Measurements from ENCODE around the gene PCCA. TPM values are rescaled to one million over a fixed set of nuclear protein-coding genes. Genes with fewer than 3 reads are reported as not detected.

The PCCA gene
- total RNA-seq, 1 experiment from 2014 or later: 16.1 TPM

DNA sequence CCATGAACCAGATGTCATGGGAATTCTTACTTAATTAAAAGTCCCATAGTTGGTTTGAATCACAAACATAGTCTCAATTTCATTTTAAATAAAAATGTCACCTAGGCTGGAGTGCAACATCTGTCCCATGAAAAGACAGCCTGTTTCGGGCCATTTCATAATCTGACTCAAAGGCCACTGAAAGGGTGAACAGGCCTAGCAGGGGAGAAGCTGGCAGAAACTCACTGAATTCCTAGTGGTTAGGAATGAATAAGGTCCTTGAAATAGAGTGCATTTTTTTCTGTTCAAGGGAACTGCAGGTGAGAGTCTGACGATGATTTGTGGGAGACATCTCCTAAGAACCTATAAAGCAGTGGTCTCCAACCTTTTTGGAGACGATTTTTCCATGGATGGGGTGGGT, 44.0 kb upstream of the PCCA start:
- Histone ChIP-seq H3K27me3 (ENCODE audit: insufficient read depth, low read depth) (no peaks in the 10 kb centered on the region), H3K9me3 (ENCODE audit: insufficient read depth, low read depth) (no peaks in the 10 kb centered on the region), H3K4me1 (replicated peaks; ENCODE audit: insufficient read depth) (no peaks in the 10 kb centered on the region), H3F3A (ENCODE audit: insufficient read depth, low read depth) (no peaks in the 10 kb centered on the region), H3K79me2 (ENCODE audit: low read depth) (no peaks in the 10 kb centered on the region), H2AFZ (no peak overlapping the region), H3K9me2 (ENCODE audit: insufficient read depth) (no peaks in the 10 kb centered on the region), H3K4me2 (no peak overlapping the region), H3K36me3 (ENCODE audit: low read depth) (no peaks in the 10 kb centered on the region), H3K27ac (no peak overlapping the region), H4K20me1 (ENCODE audit: insufficient read depth) (no peaks in the 10 kb centered on the region), H3K4me3 (no peak overlapping the region)
- TF ChIP-seq EZH2 (IDR thresholded peaks at IDR 0.05; ENCODE audit: low read depth): no peak
- TF ChIP-seq, protein P1, sequence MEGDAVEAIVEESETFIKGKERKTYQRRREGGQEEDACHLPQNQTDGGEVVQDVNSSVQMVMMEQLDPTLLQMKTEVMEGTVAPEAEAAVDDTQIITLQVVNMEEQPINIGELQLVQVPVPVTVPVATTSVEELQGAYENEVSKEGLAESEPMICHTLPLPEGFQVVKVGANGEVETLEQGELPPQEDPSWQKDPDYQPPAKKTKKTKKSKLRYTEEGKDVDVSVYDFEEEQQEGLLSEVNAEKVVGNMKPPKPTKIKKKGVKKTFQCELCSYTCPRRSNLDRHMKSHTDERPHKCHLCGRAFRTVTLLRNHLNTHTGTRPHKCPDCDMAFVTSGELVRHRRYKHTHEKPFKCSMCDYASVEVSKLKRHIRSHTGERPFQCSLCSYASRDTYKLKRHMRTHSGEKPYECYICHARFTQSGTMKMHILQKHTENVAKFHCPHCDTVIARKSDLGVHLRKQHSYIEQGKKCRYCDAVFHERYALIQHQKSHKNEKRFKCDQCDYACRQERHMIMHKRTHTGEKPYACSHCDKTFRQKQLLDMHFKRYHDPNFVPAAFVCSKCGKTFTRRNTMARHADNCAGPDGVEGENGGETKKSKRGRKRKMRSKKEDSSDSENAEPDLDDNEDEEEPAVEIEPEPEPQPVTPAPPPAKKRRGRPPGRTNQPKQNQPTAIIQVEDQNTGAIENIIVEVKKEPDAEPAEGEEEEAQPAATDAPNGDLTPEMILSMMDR (conservative IDR thresholded peaks at IDR 0.05): no peak
- intact Hi-C loops (cut with micrococcal nuclease; ENCODE audit: unreplicated experiment): no loop called here
- DNase-seq: no peak
- ChIA-PET CTCF (no interaction called here), POLR2A (ENCODE audit: unreplicated experiment) (no interaction called here)
- BruUV-seq (replicated peaks): no TSS peak

DNA sequence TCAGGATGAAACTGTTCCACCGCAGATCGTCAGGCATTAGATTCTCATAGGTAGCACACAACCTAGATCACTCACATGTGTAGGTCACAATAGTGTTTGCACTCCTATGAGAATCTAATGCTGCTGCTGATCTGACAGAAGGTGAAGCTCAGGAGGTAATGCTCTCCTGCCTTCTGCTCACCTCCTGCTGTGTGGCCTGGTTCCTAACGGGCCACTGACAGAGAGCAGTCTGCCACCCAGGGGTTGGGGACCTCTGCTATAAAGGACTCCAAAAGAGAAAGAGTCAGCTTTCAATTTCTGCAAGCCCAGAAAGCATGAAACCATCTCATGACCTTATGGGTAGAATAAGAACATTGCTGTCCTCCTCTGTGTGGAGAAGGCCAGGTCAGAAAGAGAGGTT, 43.5 kb upstream of the PCCA start:
- TF ChIP-seq, protein P1 (conservative IDR thresholded peaks at IDR 0.05): no peak
- TF ChIP-seq EZH2 (IDR thresholded peaks at IDR 0.05; ENCODE audit: low read depth): no peak
- BruUV-seq (replicated peaks): no TSS peak
- H3F3A ChIP-seq (ENCODE audit: insufficient read depth, low read depth): no peaks in the 10 kb centered on the region

DNA sequence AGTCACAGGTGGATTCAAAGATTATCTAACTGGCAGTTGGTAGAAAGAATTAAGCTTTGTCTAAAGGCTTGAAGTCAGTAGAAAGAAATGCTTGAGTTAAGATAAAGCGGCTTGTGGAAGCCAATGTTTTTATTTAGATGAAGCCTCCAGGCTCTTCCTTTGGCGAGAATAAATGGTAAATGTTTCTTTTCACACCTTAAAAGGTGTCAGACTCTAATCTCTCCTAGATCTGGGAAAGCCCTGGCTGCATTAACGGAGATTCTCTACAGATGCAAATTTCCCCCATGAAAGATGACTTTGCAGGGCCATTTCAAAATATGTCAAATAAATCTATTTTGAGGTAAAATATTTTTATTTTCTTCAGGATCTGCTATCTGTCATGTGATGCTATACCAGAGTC, 37.8 kb upstream of the PCCA start:
- TF ChIP-seq, protein P1 (conservative IDR thresholded peaks at IDR 0.05): no peak
- TF ChIP-seq EZH2 (IDR thresholded peaks at IDR 0.05; ENCODE audit: low read depth): no peak
- Histone ChIP-seq H3K4me2 (no peak overlapping the region), H3K27ac (no peak overlapping the region), H3K9me3 (ENCODE audit: insufficient read depth, low read depth) (no peaks in the 10 kb centered on the region), H3K4me3 (no peak overlapping the region), H2AFZ (no peak overlapping the region), H3K27me3 (ENCODE audit: insufficient read depth, low read depth) (no peaks in the 10 kb centered on the region), H4K20me1 (ENCODE audit: insufficient read depth) (no peaks in the 10 kb centered on the region), H3K79me2 (ENCODE audit: low read depth) (no peaks in the 10 kb centered on the region), H3K4me1 (replicated peaks; ENCODE audit: insufficient read depth) (no peaks in the 10 kb centered on the region), H3K36me3 (ENCODE audit: low read depth) (no peaks in the 10 kb centered on the region), H3F3A (ENCODE audit: insufficient read depth, low read depth) (no peaks in the 10 kb centered on the region), H3K9me2 (ENCODE audit: insufficient read depth) (no peaks in the 10 kb centered on the region)
- no TSS peak for BruUV-seq (replicated peaks)
- no peak for DNase-seq
- CTCF ChIA-PET: no interaction called here
- intact Hi-C loops (cut with micrococcal nuclease; ENCODE audit: unreplicated experiment): no loop called here
- POLR2A ChIA-PET (ENCODE audit: unreplicated experiment): no interaction called here

More for the DNA sequence above, 43.5 kb upstream of the PCCA start:
- H3K9me3 ChIP-seq (ENCODE audit: insufficient read depth, low read depth): no peaks in the 10 kb centered on the region
- CTCF ChIA-PET: no interaction called here
- no peak overlapping the region for H2AFZ ChIP-seq
- intact Hi-C loops (cut with micrococcal nuclease; ENCODE audit: unreplicated experiment): no loop called here
- no peaks in the 10 kb centered on the region for H4K20me1 ChIP-seq (ENCODE audit: insufficient read depth)
- no peaks in the 10 kb centered on the region for H3K36me3 ChIP-seq (ENCODE audit: low read depth)
- no peaks in the 10 kb centered on the region for H3K27me3 ChIP-seq (ENCODE audit: insufficient read depth, low read depth)
- H3K4me3 ChIP-seq: no peak overlapping the region
- DNase-seq: no peak
- no peaks in the 10 kb centered on the region for H3K79me2 ChIP-seq (ENCODE audit: low read depth)
- H3K9me2 ChIP-seq (ENCODE audit: insufficient read depth): no peaks in the 10 kb centered on the region
- no peaks in the 10 kb centered on the region for H3K4me1 ChIP-seq (replicated peaks; ENCODE audit: insufficient read depth)
- no peak overlapping the region for H3K27ac ChIP-seq
- POLR2A ChIA-PET (ENCODE audit: unreplicated experiment): no interaction called here
- no peak overlapping the region for H3K4me2 ChIP-seq

Data from PC-9 (cell line).